Amygdala (tissue), 56 donors: Measurements from ENCODE around the gene LIMS1.
"Not testable (repeated sequence)": the region's sequence is repeated elsewhere in the genome, so short reads cannot be mapped to it uniquely, and the experiment has no call there.

ENCODE experiments used
- DNase-seq, 56 donors: peaks; one replicate each; lab custom pipeline; 2025; lab: John Stamatoyannopoulos, UW

Gene LIMS1

DNA sequence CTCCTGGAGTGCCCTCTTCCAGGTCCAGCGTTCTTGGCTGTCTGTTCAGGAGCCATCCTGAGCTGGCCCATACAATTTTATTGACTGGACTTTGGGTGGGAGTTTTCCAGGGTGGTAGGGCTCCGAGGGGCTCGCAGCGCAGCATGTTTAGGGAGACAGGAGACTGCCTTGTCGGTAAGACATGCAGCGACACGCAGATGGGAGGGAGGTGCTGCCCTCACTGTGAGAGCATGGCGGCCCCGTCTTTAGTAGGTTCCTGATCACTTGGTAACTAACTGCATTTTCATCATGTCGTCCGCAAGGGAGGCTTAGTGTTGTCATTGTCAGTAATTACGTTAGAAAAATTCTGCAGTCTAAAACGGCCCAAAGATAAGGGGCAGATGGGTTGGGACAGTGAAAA lies 121.0 kb downstream of the LIMS1 start:
- not testable (repeated sequence) for DNase-seq

DNA sequence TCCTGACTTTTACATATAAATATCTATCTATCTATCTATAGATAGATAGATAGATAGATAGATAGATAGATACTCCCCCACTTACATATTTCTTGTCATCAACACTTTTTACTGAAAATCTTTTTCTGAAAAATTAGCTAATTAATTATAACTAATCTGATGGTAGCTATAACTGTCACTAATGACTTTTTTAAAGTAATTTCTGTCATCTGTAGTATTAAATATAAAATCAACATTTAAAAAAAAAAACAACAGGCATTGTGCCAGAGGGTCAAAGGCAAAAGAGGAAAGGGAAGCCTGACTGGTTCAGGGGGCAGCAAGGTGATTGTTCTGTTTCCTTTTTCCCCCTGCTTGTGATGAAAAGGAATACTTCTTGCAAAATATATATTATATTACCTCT lies 122.0 kb downstream of the LIMS1 start:
- not testable (repeated sequence) for DNase-seq

- DNase-seq: not testable (repeated sequence)
These were observed 123.2 kb downstream of the LIMS1 start for GRCh38 chr2:108657517-108657916.

DNA sequence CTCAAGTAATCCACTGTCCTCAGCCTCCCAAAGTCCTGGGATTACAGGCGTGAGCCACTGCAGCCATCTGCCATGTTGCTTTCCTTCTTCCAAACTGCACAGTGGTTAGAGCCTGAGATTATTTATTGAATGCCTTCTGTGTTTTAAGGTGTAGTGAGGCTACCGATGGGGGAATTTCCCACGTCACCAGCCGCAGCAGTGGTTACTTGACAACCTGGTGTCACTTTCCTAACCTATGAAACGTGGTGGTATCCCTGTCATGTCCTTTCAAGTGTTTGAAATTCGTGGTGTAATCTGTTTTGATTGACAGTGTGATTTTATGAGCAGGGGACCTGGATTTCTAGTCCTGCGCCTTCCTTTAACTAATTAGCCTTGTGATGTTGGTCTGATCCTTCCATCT lies 124.3 kb downstream of the LIMS1 start:
- DNase-seq: not testable (repeated sequence)

GRCh38 chr2:108661493-108661892 lies 127.2 kb downstream of the LIMS1 start:
- not testable (repeated sequence) for DNase-seq

DNA sequence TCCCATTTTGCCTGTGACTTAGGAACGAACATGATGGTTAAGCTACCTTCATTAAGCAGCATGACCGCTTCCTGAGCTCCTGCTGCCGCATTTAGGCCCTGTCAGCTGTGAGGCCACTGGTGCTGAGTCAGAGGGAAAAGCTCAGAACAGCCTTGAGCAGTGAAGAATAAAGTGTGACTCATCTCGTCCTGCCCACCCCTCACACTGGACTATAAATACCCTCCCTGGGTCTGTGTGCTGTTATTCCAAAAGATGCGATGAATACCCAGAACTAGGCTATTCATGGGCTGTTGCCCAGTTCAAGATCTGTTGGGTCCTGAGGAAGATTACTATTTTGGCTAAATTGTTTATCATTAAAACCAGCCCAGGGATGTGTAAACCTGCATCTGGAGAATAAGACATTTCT lies 127.9 kb downstream of the LIMS1 start:
- DNase-seq: peak in 19 of 56 donors; percentile 5 to 44 (median 21)

GRCh38 chr2:108663346-108663745 lies 129.1 kb downstream of the LIMS1 start:
- not testable (repeated sequence) for DNase-seq

DNA sequence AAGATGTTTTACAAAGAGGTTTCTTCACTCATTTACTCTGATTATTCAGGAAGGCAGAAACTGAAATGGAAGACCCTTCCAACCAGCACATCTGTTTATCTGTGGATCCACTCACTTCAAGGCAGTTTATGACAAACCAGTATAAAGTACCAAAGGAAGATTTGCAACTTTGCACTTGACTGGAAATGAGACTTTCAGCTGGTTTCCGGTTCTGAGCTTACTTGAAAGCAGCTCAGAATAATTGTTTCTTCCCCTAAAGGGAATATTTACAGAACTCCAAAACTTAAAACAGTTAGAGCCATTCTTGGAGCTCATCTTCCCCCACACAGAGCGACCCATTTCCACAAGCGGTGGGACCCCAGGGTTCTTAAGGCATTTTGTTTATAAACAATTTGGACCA lies 129.8 kb downstream of the LIMS1 start:
- not testable (repeated sequence) for DNase-seq

GRCh38 chr2:108664979-108665378 lies 130.7 kb downstream of the LIMS1 start:
- not testable (repeated sequence) for DNase-seq

DNA sequence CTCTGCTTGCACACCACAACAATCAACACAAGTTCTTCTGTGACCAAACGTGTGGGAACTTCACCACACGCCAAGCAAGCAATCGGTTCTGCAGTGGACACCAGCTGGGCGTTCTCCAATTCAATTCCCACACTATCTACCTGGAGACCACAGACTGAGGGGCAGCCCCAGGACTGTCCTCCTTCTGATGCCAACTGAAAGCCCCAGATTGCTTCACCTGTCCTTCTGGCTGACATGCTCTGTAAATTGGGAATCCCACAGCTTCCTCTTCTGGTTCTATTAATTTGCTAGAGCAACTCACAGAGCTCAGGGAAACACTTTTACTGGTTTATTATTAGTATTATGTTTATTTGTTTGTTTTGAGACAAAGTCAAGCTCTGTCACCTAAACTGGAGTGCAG lies 131.7 kb downstream of the LIMS1 start:
- DNase-seq: not testable (repeated sequence)

DNA sequence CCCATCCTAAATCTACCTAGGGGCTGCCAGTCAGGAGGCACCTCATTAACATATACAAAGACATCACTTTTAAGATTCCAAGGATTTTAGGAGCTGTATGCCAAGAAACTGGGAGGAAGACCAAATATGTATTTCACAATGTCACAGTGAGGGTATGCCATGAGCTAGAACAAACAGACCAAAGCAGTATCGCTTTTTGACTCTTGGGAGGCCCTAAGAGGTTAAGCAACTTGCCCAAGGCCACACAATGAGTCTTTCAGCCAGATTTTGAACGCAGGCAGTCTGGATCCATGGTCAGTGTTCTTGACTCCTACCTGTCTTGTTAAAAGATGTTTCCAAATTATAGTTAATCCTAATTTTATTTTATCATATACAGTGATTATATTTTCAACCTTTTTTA lies 132.9 kb downstream of the LIMS1 start:
- not testable (repeated sequence) for DNase-seq

- not testable (repeated sequence) for DNase-seq
These were observed 136.0 kb downstream of the LIMS1 start for GRCh38 chr2:108670282-108670681.

- not testable (repeated sequence) for DNase-seq
These were observed 138.0 kb downstream of the LIMS1 start for GRCh38 chr2:108672200-108672805.

DNA sequence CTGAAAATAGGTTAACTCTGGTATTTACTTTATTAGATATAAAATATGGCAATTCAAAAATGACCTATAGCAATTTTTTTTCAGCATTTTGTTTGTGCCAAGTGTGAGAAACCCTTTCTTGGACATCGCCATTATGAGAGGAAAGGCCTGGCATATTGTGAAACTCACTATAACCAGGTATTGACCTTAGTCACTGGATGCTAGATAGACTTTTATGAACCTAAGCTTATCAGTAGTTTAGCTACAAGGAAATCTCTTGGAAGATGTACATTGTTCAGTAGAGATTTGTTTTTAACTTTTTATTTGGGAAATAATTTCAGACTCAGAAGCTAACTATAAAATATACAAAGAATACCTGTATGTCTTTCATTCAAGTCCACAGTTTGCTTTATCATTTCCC lies 142.3 kb downstream of the LIMS1 start:
- not testable (repeated sequence) for DNase-seq

GRCh38 chr2:108677239-108677744 lies 143.0 kb downstream of the LIMS1 start:
- DNase-seq: not testable (repeated sequence)

- not testable (repeated sequence) for DNase-seq
These were observed 144.0 kb downstream of the LIMS1 start for GRCh38 chr2:108678198-108678651.

GRCh38 chr2:108680805-108681204 lies 146.5 kb downstream of the LIMS1 start:
- DNase-seq: not testable (repeated sequence)

DNA sequence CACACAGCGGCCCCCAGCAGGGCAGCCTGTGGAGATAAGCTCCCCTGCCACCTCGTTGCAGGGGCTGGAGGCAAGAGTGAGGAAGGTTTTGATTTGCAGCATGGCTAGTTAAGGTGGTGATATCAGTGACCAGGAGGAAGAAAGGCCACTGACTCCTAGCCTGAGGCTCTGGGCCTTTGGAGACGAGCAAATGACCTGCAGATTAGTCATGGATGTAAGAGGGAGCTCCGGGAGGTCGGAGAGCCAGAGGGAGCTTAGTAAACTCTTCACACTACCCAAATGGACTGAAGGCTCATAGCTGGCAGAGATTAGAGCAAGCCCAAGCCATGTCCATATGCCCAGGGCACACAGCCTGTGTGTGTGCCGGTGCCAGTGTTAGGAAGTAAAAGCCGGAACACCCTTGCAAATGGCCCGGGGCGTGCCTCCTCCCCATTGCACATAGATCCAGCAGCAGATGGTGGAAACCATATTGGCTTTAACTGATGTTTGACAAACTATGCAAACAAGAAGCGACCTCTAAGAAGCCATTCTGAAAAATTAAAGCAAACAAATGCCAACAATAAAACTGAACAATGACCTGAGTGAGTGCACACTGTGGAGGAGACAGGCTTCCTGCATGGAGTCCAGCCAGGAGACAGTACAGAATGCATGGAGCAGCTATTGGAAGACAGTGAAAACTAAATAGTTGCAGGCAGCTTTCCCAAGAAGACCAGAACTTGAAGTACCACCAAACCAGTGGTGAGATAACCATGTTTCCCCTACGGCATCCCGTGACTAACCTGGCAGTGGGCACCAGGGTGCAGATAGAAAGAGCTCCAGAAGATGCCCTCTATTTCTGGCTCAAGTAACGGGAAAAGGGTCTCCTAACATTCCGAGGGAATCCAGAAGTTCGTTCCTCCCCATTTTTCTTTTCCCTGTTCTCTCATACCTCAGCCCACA lies 154.8 kb downstream of the LIMS1 start:
- not testable (repeated sequence) for DNase-seq

DNA sequence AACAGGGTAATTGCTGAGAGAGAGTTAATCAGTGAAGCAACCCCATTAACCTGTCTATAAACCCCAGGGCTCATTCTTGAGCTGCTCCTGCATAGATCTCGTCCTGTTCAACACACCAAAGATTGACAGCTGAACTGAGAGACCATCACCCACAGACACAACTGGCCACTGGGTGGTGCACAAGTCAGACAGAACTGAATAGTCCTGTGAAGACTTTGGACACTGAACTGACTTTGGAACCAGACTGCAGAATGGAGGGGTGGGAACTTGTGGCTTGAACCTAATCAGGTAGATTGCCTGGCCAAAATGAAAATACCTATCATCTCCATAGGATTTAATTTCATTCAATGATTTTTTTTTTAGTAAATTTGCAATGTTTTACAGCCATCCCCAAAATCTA lies 155.7 kb downstream of the LIMS1 start:
- DNase-seq: not testable (repeated sequence)

- DNase-seq: no peak
These were observed 157.2 kb downstream of the LIMS1 start for GRCh38 chr2:108691447-108691846.

GRCh38 chr2:108701208-108701607 lies 166.9 kb downstream of the LIMS1 start:
- DNase-seq: no peak
